ENCODE results near the gene IL16.

Gene IL16

DNA sequence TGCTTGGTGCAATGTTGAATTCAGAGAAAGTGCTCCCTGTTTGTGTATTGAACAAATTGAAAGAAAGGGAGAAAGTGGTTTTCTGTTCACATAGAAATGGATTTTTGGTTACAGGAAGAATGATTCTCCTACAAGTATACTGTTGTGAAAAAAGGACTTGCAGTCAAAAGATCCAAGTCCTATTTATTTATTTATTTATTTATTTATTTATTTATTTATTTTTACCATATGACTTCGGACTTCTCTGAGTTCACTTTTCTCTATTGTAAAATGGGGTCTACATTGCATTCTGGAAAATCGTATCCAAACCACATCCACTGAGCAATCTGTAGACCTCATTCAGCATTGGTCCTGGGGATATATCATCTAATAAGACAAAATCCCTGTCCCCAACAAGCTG is 81.2 kb downstream of the IL16 start:
- DNase-seq, result no peak

DNA sequence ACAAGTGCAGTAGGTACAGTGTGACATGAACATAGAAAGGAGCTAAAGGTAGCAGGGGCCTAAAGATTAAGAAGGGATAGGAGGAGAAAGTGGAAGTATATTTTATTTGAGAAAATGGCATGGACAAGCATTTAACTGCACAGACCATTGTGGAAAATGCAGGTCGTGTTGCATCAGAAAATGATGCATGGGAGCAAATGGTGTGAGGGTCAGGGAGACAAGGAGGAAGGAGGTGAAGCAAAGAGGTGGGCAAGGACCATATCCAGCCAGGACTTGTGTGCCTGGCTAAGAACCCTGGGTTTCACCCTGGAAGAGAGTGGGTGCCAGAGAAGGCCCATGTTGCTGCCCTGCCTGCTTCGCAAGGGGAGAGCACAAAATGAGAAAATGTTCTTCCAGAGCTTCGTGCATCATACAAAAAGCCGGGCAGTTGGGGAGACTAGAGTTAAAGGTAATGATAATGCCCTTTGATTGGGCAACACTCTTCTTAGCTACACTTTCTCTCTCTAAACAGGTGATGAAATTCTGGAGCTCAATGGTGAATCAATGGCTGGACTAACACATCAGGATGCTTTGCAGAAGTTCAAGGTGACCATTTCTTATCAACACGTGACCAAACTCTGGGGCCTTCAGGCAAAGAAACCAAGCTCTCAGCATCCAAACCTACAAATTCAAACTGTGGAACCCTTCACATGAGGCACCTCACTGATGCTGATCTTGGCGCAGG is 81.8 kb downstream of the IL16 start:
- no peak for DNase-seq

DNA sequence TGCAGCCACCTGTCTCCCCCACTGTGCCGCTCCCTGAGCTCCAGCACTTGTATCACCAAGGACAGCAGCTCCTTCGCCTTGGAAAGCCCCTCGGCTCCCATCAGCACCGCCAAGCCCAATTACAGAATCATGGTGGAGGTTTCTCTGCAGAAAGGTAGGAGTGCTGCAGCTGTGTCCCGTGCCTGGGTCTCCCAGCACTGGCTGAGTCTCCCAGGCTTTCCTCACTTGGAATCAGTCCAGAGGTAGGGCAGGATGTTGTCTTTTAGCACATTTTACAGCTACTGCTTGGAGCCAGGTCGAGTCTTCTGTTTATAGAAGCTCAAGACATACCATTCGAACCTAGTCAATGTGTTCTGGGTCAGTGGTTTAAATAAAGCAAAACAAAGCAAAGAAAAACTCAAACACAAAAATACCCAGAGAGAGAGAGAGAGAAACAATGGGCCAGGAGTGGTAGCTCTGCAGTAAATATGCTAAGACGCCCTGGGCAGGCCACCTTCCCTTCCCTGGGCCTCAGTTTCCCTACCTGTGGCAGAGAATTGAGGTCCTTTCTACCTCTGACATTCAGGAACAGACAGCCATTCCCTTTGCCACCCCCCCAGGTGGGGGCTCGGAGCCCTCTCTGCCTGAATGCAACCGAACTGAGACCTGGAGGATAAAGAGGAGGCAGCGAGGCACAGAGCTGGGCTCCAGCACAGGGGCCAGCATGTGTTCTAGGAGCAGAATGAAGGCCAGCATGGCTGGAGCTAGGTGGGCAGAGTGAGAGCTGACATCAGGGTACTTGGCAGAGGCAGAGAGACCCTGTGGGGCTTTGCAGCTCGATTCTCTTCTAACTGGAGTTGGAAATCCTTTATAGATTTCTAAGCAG is 83.2 kb downstream of the IL16 start:
- DNase-seq, result no peak

DNA sequence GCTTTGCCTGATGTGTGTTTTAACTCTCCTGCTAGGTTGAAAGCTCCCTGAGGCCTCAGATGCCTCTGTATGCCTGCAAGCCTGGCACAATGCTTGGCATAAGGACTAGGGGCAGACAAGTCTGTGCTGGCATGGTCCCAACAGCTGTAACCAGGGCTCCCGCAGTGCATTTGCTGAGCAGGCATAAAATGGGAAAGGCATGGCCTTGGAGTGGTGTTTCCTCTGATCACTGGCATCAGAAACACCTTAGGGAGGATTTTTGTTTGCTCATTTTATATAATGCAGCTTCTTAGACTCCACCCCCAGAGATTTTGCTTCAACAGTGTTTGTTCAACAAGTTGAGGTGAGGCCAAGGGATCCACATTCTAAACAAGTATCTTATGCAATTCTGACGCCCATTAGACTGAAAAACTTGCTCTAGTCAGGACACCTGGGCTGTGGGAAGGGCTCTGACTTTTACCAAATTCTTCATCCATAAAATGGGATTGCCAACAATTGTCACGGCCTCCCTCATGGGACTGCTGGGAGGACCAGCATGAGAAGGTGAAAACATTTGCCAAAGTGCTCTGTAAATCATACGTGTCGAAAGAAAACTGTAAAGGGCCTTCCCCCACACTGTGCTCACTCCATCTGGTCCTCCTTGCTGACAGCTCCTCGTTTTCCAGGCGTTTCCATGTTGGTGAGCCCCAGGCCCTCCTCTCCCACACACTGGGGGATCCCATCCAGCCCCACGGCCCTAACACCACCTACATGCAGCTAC is 84.2 kb downstream of the IL16 start:
- no peak for DNase-seq

DNA sequence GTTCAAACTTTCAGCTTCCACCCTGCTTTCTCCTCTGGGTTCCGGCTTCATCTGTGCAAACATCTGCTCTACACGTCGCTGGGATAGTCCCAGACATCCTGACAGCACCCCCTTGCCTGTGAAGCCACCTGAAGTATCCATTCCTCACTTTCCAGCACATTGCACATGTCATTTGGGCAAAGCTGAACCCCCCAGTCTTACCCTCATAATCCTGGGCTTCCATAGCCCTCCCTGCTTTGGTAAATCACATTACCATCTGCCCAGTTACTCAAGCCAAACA is 84.7 kb downstream of the IL16 start:
- DNase-seq, result no peak

DNA sequence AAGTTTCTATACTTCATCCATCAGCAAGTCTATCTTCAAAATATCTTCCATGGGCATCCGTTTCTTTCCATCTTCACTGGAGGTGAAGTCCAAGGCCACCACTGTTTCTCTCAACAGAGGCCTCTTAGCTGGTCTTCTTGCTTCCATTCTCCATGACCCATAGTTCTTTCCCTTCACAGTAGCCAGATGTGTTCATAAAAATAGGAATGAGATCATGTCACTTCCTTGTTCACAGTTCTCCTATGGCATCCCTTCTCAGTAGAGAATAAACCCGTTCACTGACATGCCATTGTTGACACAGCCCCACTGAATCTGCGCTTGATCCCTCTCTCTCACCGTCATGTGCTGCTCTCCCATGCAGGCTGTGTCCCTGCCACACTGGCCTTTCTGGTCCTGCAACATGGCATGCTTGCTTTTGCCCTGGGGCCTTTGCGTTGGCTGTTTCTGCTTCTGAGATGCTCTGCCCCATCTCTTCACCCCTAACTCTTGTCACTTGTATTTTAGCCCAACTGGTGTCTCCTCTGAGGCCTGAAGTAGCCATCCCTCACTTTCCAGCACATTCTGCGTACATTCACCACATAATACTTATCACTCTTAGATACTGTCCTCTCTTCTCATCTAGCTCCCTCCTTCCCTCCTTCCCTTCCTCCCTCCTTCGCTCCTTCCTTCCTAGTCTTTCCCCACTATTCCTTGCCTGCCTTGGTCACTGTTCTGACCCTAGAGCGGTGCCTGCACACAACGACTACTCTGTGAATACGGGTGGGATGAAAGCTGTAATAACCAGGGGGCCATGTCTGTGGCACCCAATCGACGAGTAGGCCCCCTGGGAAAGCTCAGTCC is 85.3 kb downstream of the IL16 start:
- no peak for DNase-seq

DNA sequence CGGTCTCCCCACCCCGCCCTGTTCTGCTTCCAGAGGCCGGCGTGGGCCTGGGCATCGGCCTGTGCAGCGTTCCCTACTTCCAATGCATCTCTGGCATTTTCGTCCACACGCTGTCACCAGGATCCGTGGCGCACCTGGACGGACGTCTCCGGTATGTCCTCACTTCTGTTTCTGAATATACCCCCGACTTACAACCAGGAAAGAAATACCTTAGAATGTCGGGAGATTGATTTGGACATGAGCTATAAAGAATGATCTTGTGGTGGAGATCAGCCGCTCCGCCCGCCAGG is 85.9 kb downstream of the IL16 start:
- no peak for DNase-seq

DNA sequence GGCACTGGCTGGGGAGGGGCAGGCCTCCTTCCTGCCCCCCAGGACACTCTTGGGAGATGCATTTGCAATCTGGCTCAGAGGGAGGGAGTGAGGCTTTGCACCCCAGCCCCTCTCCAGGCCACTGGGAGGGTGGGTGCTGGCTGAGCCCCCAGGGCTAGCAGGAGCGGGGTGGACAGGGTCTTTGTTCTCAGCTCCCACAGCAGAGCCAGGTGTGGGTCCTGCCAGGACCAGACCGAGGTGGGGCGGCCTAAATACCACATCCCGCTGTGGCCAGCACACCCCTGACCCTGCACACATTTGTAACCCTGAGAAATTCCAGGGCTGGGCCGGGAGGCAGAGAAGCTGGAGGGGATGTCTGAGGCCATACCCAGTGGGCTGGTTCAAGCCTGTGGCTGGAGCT is 86.2 kb downstream of the IL16 start:
- no peak for DNase-seq

DNA sequence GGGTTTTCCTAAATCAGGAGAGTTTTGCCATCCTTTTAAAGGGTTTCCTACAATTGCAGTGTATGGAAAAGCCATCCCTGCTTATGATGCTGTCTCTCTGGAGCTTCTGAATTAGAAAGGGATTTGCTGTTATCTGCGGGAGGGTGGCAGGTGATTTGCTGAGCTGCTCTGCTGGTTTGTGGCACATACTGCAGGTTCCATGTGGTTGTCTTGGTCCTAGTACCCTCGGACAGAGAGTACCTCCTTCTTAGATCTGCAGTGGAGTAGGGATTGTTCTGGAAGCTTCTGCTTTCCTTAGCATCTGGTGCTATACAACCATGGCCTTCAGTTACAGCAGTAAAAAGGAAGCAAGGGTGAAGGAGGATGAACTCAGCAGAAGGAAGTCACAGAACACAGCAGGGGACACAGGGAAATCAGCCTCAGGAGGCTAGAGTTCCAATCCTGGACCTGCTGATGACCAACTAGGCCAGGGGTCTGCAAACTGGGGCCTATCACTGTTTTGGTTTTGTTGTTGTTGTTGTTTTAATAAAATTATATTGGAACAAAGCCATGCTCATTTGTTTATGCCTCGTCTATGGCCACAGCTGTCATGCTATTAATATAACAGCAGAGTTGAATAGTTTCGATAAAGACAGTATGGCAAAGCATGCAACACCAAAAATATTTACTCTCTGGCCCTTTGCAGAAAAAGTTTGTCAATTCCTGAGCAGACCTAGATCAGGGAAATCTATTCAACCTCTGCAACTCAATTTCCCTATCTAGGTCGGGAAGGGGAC is 87.8 kb downstream of the IL16 start:
- DNase-seq, result no peak

DNA sequence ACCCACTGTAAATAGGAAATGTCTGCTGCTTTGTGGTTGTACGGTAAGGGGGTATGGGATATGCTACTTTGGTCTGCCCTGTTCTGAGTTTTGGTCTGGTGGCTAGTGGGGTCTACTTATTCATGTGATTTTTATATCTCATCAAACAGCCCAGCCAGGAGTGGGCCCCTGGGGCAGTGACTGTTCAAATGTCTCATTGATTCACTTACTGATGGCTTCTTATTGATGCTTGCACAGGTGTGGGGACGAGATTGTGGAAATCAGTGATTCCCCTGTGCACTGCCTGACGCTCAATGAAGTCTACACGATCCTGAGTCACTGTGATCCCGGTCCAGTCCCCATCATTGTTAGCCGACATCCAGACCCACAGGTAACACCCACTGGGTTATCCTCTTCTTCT is 88.8 kb downstream of the IL16 start:
- no peak for DNase-seq

DNA sequence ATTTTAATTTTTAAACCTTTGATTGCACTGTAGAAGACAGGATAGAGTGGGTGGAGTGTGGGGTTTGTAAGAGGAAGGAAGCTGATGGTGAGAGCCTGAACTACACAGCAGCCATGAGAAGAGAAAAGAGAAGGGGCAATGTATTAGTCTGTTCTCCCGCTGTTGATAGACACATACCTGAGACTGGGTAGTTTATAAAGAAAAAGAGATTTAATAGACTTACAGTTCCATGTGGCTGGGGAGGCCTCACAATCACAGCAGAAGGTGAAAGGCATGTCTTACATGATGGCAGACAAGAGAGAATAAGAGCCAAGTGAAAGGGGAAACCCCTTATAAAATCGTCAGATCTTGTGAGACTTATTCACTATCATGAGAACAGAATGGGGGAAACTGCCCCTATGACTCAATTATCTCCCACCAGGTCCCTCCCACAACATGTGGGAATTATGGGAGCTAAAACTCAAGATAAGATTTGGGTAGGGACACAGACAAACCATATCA is 90.0 kb downstream of the IL16 start:
- no peak for DNase-seq

DNA sequence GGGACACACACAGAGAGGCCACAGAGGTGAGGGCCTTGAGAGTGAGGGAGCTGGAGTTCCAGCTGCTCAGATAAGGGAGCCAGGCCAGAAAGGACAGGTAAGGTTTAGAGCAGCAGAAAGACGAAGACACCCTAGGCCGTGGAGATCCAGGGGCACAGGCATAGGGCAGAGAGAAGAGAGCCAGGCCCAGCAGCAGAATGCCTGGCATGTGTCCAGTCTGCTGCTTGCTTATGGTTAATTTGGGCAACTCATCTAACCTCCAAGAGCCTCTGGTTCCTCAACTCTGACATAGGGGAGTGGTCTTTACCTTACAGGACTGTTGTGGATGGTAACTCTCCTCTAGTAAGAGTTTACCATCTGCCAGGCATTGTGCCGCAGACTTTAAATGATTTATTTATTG is 91.4 kb downstream of the IL16 start:
- no peak for DNase-seq

DNA sequence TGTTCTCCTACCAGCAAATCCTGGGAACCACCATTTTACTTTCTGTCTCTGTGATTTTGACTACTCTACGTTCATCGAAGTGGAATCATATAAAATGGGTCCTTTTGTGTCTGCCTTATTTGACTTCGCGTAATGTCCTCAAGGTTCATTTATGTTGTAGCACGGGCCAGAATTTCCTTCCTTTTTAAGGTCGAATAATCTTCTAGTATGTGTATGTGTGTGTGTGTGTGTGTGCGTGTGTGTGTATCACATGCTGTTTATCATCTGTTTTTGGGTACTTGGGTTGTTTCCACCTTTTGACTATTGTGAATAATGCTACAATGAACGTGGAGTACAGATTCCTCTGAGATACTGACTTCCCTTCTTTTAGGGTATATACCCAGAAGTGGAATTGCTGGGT is 91.9 kb downstream of the IL16 start:
- no peak for DNase-seq

DNA sequence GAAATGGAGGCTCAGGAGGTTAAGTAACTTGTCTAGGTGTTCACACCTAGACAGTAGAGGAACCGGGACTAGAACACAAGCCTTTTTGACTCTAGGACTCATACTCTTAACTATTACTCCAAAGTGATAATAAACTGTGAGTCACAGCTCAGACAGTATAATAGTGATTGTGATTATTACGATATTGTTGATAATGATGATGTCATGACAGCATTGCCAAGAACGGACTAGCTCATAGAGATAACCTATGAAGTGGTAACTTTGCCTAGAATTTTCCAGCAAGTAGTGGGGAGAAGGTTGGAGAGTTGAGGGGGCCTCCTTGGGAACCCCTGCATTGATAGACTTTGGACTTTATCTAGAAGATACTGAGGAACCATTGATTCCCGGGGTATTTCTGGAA is 93.2 kb downstream of the IL16 start:
- no peak for DNase-seq

DNA sequence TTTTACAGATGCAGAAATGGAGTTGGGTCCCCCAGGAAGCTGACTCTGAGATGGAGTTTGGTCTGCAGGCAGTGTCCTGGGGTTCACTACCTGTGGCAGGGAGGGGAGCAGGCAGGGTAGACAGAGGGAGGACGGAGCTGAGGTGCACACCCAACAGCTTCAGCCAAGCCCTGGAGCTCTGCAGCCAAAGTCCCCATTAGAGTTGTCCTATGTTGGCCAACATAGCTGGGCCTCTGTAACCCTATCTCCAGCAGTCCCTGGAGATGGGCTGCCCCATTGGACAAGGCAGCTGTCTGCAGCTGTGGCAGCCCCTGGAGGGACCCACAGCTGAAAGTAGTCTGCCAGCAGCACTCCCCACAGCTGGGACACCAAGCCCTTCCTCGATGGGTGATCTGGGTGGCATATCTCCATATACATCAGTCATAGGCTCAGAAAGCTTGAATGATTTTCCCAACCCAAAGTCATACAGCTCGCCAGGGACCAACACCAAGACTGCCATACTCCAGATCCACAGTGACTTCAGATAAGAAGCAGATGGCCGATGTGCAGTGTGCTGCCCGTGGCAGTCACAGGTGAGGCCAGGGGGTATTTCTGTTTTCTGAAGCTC is 95.3 kb downstream of the IL16 start:
- no peak for DNase-seq

DNA sequence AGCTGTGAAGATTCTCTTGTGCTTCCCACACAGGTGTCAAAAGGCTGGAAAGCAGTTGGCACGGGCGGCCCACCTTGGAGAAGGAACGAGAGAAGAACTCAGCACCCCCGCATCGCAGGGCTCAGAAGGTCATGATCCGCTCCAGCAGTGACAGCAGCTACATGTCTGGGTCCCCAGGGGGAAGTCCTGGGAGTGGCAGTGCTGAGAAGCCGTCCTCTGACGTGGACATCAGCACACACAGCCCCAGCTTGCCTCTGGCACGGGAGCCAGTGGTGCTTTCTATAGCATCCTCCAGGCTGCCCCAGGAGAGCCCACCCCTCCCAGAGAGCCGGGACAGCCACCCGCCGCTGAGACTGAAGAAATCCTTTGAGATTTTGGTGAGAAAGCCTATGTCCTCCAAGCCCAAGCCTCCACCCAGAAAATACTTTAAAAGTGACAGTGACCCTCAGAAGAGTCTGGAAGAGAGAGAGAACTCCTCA is 95.9 kb downstream of the IL16 start:
- no peak for DNase-seq

DNA sequence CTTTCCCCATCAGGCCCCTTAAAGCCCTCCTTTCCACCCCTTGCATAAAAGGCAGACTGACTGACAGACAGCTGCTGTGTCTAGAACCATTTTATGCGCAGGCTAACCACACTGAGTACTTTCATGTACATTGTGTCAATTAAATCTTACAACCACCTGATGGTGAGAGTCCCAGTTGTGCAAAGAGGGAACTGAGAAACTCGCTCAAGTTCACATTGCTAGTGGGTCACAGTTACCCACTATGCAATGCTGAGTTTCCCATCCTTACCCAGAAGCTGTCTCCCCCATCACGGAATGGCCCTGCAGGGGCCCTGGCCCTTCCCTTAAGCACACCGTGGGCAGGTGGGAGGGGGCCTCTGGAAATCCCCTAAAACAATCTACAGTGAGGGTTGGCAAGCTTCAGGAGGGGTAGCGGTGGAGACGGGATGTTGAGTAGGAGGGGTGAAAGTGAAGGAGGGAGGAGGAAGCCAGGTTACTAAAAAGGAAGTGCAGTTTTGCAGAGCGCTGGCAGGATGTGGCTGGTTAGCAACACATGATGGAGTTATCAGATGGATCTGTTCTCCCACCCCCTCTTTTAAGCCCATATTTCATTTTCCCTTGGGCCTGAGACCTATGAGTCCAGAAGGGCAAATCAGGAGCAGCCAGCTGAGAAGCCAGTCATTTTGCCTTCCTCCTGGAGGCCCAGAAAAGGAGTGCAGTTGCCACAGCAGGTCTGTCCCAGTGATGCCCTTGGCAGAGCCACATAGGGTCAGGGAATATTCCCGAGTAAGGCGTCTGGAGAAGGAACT is 97.2 kb downstream of the IL16 start:
- no peak for DNase-seq

DNA sequence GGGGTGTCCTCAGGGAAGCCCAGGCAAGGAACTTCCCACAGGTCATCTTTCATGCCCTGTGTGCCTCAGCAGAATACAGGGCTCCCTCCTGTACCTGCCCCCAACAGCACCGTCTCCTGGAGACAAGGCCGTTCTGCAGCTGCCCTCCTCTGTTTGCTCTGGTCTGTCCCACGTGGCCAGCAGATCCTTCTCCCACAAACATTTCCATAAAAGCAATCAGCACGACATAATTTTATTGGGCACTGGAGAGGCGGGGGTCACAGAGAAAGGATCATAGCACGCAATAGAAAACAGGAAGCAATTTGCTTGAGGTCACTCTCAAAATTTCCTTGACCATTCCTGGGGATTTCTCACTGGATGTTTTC is 97.8 kb downstream of the IL16 start:
- DNase-seq, result no peak

DNA sequence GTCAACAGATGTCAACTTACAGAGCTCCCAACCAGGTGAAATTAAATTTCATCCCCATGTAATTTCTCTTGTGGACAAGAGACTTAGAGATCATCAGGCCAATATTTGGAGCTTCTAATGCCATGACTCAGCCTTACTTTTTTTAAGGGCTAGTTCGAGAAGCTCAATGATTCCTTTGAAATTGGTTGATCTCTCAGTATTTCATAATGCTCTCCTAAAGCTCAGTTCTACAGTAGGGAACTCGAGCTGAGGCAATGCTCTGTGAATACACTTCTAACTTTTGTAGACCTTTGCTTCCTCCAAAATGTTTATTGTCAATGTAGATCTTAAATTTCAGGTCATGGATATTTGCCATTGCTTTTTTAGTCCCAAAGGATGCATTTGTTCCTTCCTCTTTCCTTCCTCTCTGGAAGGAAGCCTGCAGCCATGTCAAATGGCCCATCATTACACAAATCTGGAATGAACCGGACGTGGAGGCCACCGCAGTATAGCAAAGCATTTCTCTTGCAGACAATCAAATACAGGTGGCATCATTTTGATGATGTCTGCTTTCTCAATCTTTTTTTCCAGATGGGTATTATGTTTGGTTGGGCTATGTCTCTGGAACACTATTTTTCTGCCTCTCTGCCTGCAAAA is 98.9 kb downstream of the IL16 start:
- no peak for DNase-seq

DNA sequence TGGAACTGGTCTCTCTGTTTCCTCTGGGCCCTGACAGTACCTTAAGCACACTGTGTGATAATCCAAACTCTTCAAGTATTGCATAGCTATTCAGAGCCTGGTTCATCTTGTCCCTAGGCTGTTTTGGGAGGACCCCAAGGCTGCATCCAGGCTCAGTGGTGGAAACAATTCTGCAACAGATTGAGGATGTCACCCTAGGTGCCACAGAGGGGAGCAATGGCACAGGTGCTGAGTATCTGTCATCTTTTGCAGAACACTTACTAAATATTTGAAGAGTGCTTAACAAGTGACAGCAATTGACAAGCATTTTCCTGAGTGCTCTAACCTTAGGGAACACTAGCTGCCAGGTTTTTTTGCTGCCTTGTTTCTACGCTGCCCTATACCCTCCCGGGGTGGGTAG is 99.5 kb downstream of the IL16 start:
- DNase-seq, result no peak
